ENCODE measurements around the gene ABCB4. TPM values are rescaled to one million over a fixed set of nuclear protein-coding genes. Genes with fewer than 3 reads are reported as not detected.

The ABCB4 gene
- total and polyA plus RNA-seq, 2 of the 8 experiments (the other 6 are each of a cell fraction or from before 2014, with no cell fraction given) = 0.54 to 0.60 TPM

DNA sequence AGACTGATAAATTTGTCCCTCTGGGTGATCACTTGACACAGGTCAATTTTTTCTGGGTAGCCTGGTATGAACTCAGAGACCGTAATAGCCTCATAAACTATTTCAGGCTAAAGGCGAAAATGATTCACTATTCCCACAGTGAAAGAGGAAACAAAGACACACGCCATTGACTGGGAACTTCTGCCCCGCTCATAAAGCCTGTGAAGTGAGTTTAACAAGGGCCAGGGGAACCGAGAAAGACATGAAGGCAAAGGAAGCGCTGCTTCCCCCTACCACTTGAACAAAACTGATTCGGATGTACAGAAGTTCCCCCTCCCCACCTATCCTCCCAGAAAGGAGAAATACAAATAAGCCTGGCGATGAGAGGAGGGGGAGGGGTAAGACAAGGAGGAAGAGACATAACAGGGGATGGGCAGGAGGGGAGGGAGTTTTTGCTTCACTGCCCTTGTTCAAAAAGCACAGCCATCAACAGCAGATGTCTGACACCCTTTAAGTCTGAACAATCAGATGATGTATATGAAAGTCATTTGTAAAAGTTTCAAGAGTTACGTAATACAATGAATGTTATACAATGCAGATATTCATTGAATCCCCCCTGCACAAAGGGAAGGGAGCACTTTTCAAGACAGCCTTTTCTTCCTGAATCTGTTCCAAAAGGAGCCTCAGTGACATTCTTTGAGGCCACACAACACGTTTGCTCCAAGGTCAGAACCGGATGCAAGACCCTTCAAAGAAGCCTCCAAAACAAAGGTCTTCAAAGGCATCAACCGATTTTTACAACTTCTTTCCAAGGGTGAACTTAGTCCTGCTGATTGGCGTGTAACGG is 734 bp downstream of the ABCB4 start:
- Histone ChIP-seq H3K4me3 (ENCODE audit: extremely low read depth in 1 of 4, insufficient read depth in 2 of 4, low read depth in 3 of 4, low read length in 4 of 4) (peak overlapping the region; percentile 43 to 68 (median 56)), H2BK20ac (ENCODE audit: low read length) (no peak overlapping the region; the same call in 1 of the 2 replicates), H3K4me2 (ENCODE audit: insufficient read depth in 1 of 2, low read depth in 2 of 2, low read length in 2 of 2) (peak overlapping the region; percentile 94), H4K8ac (ENCODE audit: extremely low read depth, insufficient read depth, low read length) (no peak overlapping the region), H3K56ac (replicated peaks; ENCODE audit: insufficient read length, low read depth, low read length) (no peak overlapping the region), H3K4ac (replicated peaks; ENCODE audit: insufficient read length, low read depth, low read length) (no peak overlapping the region), H3K23ac (ENCODE audit: insufficient read length) (no peak overlapping the region), H3K9ac (replicated peaks in 1 of 4; ENCODE audit: extremely low read depth in 1 of 4, low read depth in 3 of 4, low read length in 3 of 4) (peak overlapping the region in 1 of 4 experiments; percentile 19; a peak in 3 of 7 replicates), H4K91ac (replicated peaks; ENCODE audit: insufficient read length, low read length) (no peak overlapping the region), H2AFZ (ENCODE audit: low read length) (peak overlapping the region; percentile 72), H4K20me1 (replicated peaks in 1 of 2; ENCODE audit: control insufficient read depth in 1 of 2, insufficient read depth in 2 of 2, low read length in 2 of 2) (no peaks in the 10 kb centered on the region), H2AK5ac (ENCODE audit: low read depth, low read length) (no peak overlapping the region), H3K9me3 (ENCODE audit: insufficient read depth in 2 of 2, low read depth in 1 of 2, low read length in 1 of 2) (no peaks in the 10 kb centered on the region; a peak in 1 of 4 replicates), H3K14ac (ENCODE audit: insufficient read length) (no peak overlapping the region), H3K79me2 (ENCODE audit: control insufficient read depth in 1 of 2, insufficient read depth in 2 of 2, low read length in 2 of 2) (no peaks in the 10 kb centered on the region), H2BK120ac (replicated peaks; ENCODE audit: low read depth, low read length) (no peak overlapping the region), H3K79me1 (ENCODE audit: low read depth, low read length) (no peaks in the 10 kb centered on the region), H3K18ac (ENCODE audit: extremely low read depth, low read length) (0 out of 2 replicates have a peak overlapping the region, but pooled peaks have one; percentile 43), H3K23me2 (ENCODE audit: low read depth, low read length) (peaks cover 5% of the 10 kb centered on the region; the same call in 1 of the 2 replicates), H3K4me1 (replicated peaks in 1 of 4; ENCODE audit: control insufficient read depth in 3 of 4, insufficient read depth in 4 of 4, low read length in 3 of 4) (peaks cover 5 to 13% (median 9%) of the 10 kb centered on the region in 4 experiments; a peak in 6 of 7 replicates), H3K27me3 (replicated peaks in 1 of 4; ENCODE audit: control insufficient read depth in 3 of 4, extremely low read depth in 1 of 4, insufficient read depth in 3 of 4, low read length in 3 of 4) (peaks cover 5 to 29% (median 21%) of the 10 kb centered on the region in 4 experiments), H2BK5ac (ENCODE audit: low read depth, low read length) (no peak overlapping the region), H3K27ac (ENCODE audit: low read depth, low read length) (no peak overlapping the region), H4K5ac (ENCODE audit: insufficient read length, low read depth, low read length) (no peak overlapping the region), H2BK12ac (ENCODE audit: low read depth, low read length) (0 out of 2 replicates have a peak overlapping the region, but pooled peaks have one; percentile 51), H2BK15ac (ENCODE audit: low read length) (no peak overlapping the region), H3K36me3 (ENCODE audit: control insufficient read depth in 2 of 4, insufficient read depth in 4 of 4, low read length in 3 of 4) (no peaks in the 10 kb centered on the region)
- peak; percentile 83 for FAIRE-seq
- TF ChIP-seq ASH2L (IDR thresholded peaks at IDR 0.05; ENCODE audit: low read length) (no peak), KDM4A (IDR thresholded peaks at IDR 0.05; ENCODE audit: low read depth, low read length, severe bottlenecking) (no peak), SUZ12 (IDR thresholded peaks at IDR 0.05; ENCODE audit: low read length) (peak; percentile 18; the same call in 1 of the 2 replicates)
- DNase-seq (ENCODE audit: low read depth in 1 of 2, low spot score in 2 of 2) = no peak
- WGBS, 2 experiments (ENCODE audit: extremely low coverage in 1 of 2, insufficient coverage in 1 of 2, insufficient read length in 1 of 2, insufficient replicate concordance in 2 of 2, low coverage in 1 of 2, low lambda C conversion rate in 2 of 2, missing lambda C conversion rate in 1 of 2) = 29% methylated on average over 14 of the region's 14 CpGs; no CpG with 5 or more reads in 1 of the 2 experiments
- ChIA-PET CTCF (ENCODE audit: partially characterized antibody) (interaction anchor here (1.3 to 1.6 kb wide), 2 partner anchors 9 to 31 kb away, joined by 3 to 4 read pairs; no protein-coding TSS in a partner anchor), POLR2A (ENCODE audit: partially characterized antibody) (interaction anchor here (1.2 kb wide), 1 partner anchor 10 kb away, joined by 5 read pairs; no protein-coding TSS in a partner anchor)
